Measurements from ENCODE around the gene DPH2. TPM values are rescaled to one million over a fixed set of nuclear protein-coding genes. Genes with fewer than 3 reads are reported as not detected.
A peak's percentile ranks its signal among the peaks of the same experiment; 100 is the strongest.

The DPH2 gene
- total and polyA plus RNA-seq, 8 donors: 6.4 to 93.2 (median 13.8) TPM

- intact Hi-C loops (cut with DNase I; ENCODE audit: low total_unique reads): no loop called here
- Histone ChIP-seq H3K9me3 (no peaks in the 10 kb centered on the region), H3K27ac (peak overlapping the region in 4 of 5 donors; percentile 13 to 54 (median 16)), H3K36me3 (peaks cover 0 to 24% (median 19%) of the 10 kb centered on the region in 4 donors), H3K27me3 (no peaks in the 10 kb centered on the region), H3K4me1 (peaks cover 1 to 36% (median 15%) of the 10 kb centered on the region in 4 donors), H3K4me3 (no peak overlapping the region)
- WGBS, 5 donors: 41 to 95% (median 55%) methylated on average over 3 to 22 of the region's 22 CpGs
- TF ChIP-seq EP300 (IDR thresholded peaks at IDR 0.05) (no peak), POLR2AphosphoS5 (IDR thresholded peaks at IDR 0.05) (no peak), POLR2A (IDR thresholded peaks at IDR 0.05) (no peak), CTCF (IDR thresholded peaks at IDR 0.05) (no peak)
- DNase-seq: peak in 1 of 2 donors; percentile 86
Observed at GRCh38 chr1:43997295-43997999, 27.6 kb downstream of the DPH2 start.

GRCh38 chr1:43998000-43998378 lies 28.2 kb downstream of the DPH2 start:
- 67 to 81% (median 71%) methylated on average over 11 of the region's 11 CpGs for WGBS, 5 donors
- Histone ChIP-seq H3K27ac (peak overlapping the region in 2 of 5 donors; percentile 15 to 54), H3K27me3 (no peaks in the 10 kb centered on the region), H3K36me3 (peaks cover 0 to 30% (median 21%) of the 10 kb centered on the region in 4 donors), H3K4me3 (no peak overlapping the region), H3K4me1 (peaks cover 0 to 31% (median 12%) of the 10 kb centered on the region in 4 donors), H3K9me3 (no peaks in the 10 kb centered on the region)
- DNase-seq: no peak
- intact Hi-C loops (cut with DNase I; ENCODE audit: low total_unique reads): no loop called here
- no peak for TF ChIP-seq EP300 (IDR thresholded peaks at IDR 0.05)
- TF ChIP-seq POLR2AphosphoS5 (IDR thresholded peaks at IDR 0.05): no peak
- TF ChIP-seq CTCF (IDR thresholded peaks at IDR 0.05): no peak
- TF ChIP-seq POLR2A (IDR thresholded peaks at IDR 0.05): no peak

- peaks cover 0 to 28% (median 12%) of the 10 kb centered on the region in 4 donors for H3K4me1 ChIP-seq
- H3K27ac ChIP-seq: no peak overlapping the region
- no peak overlapping the region for H3K4me3 ChIP-seq
- no peaks in the 10 kb centered on the region for H3K9me3 ChIP-seq
- WGBS, 5 donors: 69 to 83% (median 75%) methylated on average over 2 to 8 of the region's 8 CpGs
- peaks cover 0 to 30% (median 21%) of the 10 kb centered on the region in 4 donors for H3K36me3 ChIP-seq
- intact Hi-C loops (cut with DNase I; ENCODE audit: low total_unique reads): no loop called here
- no peak for TF ChIP-seq POLR2AphosphoS5 (IDR thresholded peaks at IDR 0.05)
- TF ChIP-seq EP300 (IDR thresholded peaks at IDR 0.05): no peak
- no peak for TF ChIP-seq POLR2A (IDR thresholded peaks at IDR 0.05)
- no peak for TF ChIP-seq CTCF (IDR thresholded peaks at IDR 0.05)
- H3K27me3 ChIP-seq: no peaks in the 10 kb centered on the region
- DNase-seq: no peak
Observed at GRCh38 chr1:43999455-43999854, 29.6 kb downstream of the DPH2 start.

GRCh38 chr1:44000122-44000665 lies 30.4 kb downstream of the DPH2 start:
- TF ChIP-seq EP300 (IDR thresholded peaks at IDR 0.05): no peak
- no peak for TF ChIP-seq POLR2AphosphoS5 (IDR thresholded peaks at IDR 0.05)
- no peak for TF ChIP-seq CTCF (IDR thresholded peaks at IDR 0.05)
- TF ChIP-seq POLR2A (IDR thresholded peaks at IDR 0.05): no peak
- no peak overlapping the region for H3K4me3 ChIP-seq
- H3K9me3 ChIP-seq: no peaks in the 10 kb centered on the region
- intact Hi-C loops (cut with DNase I; ENCODE audit: low total_unique reads): no loop called here
- H3K27ac ChIP-seq: no peak overlapping the region
- DNase-seq: no peak
- peaks cover 0 to 30% (median 21%) of the 10 kb centered on the region in 4 donors for H3K36me3 ChIP-seq
- peaks cover 0 to 21% (median 12%) of the 10 kb centered on the region in 4 donors for H3K4me1 ChIP-seq
- no peaks in the 10 kb centered on the region for H3K27me3 ChIP-seq
- WGBS, 5 donors: 60 to 96% (median 73%) methylated on average over 4 to 8 of the region's 8 CpGs
